UCSD-AML1 (cell line): ENCODE measurements around the gene PRKCA.
"Not testable (repeated sequence)": the region's sequence is repeated elsewhere in the genome, so short reads cannot be mapped to it uniquely, and the experiment has no call there.

Experiments
- DNase-seq: peaks from one replicate; lab custom pipeline; 2025; ENCODE audit not compliant: unreplicated experiment; lab: John Stamatoyannopoulos, UW

PRKCA gene

DNA sequence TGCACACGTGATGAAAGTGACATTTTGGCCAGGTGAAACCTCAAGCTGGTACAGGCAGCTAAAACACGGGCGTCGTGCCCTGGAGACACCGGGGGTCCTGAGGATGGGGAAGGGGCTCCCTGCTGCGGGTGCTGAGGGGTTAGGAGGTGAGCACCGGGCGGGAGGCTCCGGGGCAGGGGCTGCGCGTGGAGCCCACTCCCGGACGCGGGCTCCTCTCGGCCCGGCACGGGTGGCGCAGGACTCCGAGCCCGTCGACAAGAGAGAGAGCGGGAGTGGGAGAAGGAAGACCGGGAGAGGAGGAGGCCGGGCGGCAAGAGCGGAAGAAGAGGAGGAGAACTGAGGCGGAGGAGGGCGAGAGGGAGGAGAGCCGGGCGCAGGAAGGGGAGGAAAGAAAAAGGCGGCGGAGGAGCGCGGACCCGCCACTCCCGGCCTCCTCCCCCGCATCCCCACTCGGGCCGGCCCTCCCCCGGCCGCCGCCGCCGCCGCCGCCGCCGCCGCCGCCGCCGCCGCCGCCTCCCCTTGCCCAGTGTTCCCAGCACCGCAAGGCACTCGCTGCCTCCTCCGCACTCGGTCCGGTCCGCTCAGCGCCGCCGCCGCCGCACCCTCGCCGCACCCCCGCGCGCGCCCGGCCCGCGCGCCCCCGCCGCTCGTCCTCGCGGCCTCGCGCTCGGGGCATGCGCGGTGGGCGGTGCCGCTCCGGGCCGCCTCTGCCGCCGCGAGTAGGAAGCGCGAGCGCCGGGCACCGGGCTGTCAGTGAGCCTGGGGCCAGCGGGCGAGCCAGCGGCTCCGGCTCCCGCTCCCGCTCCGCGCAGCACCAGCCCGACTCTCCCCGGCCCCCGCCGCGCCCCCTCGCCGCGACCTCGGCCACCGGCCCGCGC lies at the start of gene PRKCA:
PRKCA (plus strand) TSS at position 750 of the 878 bp plus-strand sequence.
- DNase-seq: peak; percentile 78

GRCh38 chr17:66253458-66253857 lies 49.0 kb upstream of the PRKCA start:
- DNase-seq: not testable (repeated sequence)

DNA sequence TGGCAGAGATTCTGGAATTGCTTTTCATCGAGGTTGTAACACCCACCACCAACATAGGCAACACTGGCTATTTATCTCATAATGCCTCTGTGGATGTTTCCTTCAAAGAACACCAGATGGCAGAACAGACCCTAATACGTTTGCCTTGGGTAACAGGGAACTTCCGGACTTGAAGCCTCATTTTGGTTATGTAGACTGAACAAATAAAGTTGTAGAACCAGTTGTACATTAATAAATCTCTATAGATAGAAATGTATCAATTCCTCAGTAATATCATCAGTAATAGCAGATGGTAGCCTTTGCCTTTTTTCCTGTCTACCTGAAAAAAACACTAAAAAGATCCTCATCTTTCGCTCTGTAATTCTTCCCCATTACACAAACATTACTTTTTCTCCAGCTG lies 47.3 kb upstream of the PRKCA start:
- DNase-seq: no peak

DNA sequence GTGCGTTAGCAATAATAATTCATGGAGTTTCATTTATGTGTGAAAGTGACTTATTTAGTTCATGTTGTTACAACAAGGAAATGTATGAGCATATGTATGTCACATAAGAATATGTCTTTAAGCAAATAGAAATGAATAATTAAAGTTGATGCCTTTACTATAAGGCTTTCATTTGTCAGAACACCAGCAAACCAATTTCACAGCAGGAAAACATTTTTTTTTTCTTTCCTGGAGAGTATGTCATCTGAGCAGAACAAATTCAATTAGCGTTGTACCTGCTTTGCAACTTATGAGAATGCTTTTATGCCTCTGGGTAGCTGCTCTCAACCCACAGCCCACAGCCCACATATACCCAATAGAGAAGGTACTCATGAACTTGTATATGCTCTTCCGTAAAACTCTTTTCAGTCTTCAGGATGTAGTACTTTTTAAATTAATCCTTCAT lies 46.9 kb upstream of the PRKCA start:
- no peak for DNase-seq

DNA sequence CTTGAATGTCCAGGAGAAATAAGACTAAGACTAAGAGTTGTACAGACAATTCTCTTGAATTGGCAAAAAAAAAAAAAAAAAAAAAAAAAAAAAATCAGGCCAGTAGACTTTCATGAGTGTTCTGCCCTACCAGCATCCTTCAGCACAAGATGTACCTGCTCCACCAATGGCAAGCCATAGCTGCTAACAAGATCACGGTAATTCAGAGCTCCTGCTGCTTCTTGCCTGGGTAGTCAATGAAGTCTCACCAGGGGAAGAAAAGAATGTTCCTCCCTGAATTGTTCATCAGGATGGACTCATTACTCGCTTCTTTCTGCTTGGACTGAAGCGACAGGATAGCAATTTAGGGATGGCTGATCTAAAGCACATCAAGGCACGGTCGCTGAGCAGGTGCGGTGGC lies 42.1 kb upstream of the PRKCA start:
- DNase-seq: no peak

DNA sequence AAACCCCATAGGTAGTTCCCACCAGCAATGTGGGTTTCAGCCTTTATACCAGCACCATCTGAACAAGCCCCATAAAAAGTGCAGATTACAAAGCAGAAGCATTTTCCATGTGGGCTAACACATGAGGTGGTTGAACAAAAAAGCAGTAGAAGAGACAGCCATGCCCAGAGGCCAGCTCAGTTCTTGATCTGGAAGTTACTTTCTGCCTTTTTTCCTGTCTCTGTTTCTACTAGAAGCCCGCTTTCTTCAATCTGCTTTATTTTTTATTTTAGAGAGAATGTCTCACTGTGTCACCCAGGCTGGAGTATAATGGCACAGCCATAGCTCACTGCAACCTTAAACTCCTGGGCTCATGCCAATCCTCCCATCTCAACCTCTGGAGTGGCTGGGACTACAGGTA lies 41.7 kb upstream of the PRKCA start:
- DNase-seq: no peak

DNA sequence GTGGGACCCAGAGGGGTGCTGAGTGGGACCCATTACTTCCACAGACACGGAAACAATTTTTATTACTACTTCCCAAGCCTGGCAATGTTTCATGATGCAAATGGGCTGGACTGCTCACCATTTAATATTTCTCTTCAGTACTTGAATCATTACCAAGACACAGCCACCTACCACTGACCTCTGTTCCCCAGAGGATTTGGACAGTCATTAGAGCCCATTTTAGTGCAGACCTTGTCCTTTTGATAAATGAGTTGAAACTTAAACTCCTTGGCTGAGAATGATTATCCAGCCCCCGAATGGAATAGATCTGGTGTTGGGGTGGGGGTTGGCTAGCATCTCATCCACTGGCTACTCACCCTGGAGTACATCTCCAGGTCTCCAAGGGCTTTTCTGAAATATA lies 39.6 kb upstream of the PRKCA start:
- no peak for DNase-seq

DNA sequence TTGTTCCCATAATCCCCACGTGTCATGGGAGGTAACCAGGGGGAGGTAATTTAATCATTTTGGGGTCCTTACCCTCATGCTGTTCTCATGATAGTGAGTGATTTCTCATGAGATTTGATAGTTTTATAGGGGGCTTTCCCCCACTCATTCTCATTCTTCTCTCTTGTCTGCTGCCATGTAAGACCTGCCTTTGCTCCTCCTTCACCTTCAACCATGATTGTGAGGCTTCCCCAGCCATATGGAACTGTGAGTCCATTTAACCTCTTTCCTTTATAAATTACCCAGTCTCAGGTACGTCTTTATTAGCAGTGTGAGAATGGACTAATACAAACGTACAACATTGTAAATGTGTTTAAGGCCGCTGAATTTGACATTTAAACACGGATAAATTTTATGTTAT lies 37.7 kb upstream of the PRKCA start:
- DNase-seq: no peak

- no peak for DNase-seq
Measured at GRCh38 chr17:66268247-66268927, 34.0 kb upstream of the PRKCA start.

- DNase-seq: no peak
Measured at GRCh38 chr17:66270106-66270505, 32.3 kb upstream of the PRKCA start.

DNA sequence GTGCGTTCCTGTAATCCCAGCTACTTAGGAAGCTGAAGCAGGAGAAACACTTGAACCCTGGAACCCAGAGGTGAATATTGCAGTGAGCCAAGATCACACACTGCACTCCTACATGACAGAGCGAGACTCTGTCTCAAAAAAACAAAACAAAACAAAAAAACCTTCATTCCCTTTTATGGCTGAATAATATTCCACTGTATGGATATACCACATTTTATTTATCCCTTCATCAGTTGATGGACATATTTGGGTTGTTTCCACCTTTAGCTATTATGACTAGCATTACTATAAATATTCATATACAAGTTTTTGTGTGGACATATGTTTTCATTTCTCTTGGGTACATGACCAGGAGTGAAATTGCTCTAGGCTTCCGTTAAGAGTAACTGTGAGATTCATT lies 30.9 kb upstream of the PRKCA start:
- no peak for DNase-seq

GRCh38 chr17:66272811-66273585 lies 29.4 kb upstream of the PRKCA start:
- no peak for DNase-seq

GRCh38 chr17:66273586-66273848 lies 28.9 kb upstream of the PRKCA start:
- DNase-seq: no peak

DNA sequence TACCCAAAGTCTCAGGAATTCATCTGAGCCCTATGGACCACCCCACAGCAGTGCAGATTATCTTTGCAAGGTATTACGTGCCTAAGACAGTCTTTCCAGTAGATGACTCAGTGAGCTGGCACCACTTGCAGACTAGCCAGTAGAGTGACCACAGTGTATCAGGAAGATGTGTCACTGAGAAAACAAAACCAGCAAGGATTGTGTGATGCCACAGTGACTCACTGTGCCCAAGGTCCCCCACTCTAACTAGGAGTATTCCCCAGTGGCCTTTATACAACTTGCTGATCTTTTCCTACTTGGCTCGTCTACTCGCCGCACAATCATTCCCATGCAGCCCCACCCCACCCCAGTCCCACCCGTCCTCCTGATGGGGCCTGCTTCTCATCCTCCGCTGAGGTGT lies 26.8 kb upstream of the PRKCA start:
- DNase-seq: no peak

DNA sequence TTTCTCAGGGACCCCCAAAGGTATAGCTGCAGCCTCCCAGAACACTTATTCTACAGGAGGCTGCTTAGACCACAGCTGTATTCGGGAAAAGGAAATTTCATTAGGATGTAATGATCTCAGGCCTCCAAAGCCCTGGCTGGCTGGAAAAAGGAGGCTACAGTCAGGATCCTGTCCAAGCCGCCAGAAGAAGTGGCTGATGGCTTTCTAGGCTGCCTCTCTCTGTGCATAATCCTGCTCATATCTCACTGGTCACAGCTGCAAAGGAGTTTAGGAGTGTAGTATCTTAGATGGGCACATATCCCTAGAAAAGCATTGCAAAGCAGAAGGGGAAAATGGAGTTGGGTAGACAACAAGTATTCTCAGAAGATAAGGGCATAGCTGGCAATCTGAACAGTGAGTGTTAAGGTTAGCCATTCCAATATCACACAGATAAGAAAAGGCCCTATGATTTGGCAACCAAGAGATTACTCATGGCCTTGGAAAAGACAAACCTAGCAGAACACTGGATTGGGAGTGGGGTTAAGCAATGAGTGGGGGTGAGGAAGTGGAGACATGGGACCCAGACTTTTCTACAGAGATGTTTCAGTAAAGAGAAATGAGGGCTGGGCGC lies 26.0 kb upstream of the PRKCA start:
- DNase-seq: no peak

GRCh38 chr17:66277191-66277590 lies 25.2 kb upstream of the PRKCA start:
- no peak for DNase-seq

GRCh38 chr17:66281661-66282369 lies 20.6 kb upstream of the PRKCA start:
- DNase-seq: no peak

- no peak for DNase-seq
Measured at GRCh38 chr17:66283296-66283934, 19.0 kb upstream of the PRKCA start.

DNA sequence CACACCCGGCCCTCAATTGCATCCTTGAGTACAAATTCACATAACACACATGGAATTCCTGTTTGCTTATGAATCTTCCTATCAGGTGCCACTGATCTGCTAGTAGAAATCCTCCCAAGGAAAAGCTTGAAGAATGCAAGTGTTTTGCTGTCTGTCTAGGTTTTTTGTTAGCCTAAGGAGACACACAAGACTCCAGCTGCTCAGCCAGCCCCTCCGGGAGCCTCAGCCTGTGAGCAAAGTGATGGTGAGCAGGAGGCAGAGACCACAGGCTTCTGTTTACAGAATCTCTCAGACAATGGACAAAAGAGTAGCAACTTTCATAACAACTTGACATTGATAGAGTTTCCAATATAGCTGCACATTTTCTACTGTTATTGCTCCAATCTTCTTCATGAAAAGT lies 18.4 kb upstream of the PRKCA start:
- DNase-seq: no peak

- no peak for DNase-seq
Measured at GRCh38 chr17:66285149-66285548, 17.3 kb upstream of the PRKCA start.
